HG03558 (cell line): Measurements from ENCODE around the gene KRT79.

ENCODE experiments used
- ATAC-seq: cut with Tn5 transposase; IDR thresholded peaks from one replicate; pipeline ENCODE4 v1.9.1; 2021; ENCODE audit warnings: moderate number of reproducible peaks; ENCODE audit not compliant: unreplicated experiment; ENCODE audit errors: extremely low read depth

The KRT79 gene

GRCh38 chr12:52821826-52822660 is 12.1 kb downstream of the KRT79 start:
- ATAC-seq = no peak

GRCh38 chr12:52821071-52821730 is 12.9 kb downstream of the KRT79 start:
- ATAC-seq = no peak

GRCh38 chr12:52820521-52820920 is 13.6 kb downstream of the KRT79 start:
- ATAC-seq = no peak

- ATAC-seq = no peak
Observed at GRCh38 chr12:52819731-52820510, 14.2 kb downstream of the KRT79 start.

GRCh38 chr12:52818887-52819420 is 15.2 kb downstream of the KRT79 start:
- no peak for ATAC-seq

- no peak for ATAC-seq
Observed at GRCh38 chr12:52818388-52818787, 15.7 kb downstream of the KRT79 start.

GRCh38 chr12:52817699-52818238 is 16.3 kb downstream of the KRT79 start:
- no peak for ATAC-seq

GRCh38 chr12:52817003-52817698 is 17.0 kb downstream of the KRT79 start:
- ATAC-seq = no peak

- no peak for ATAC-seq
Observed at GRCh38 chr12:52815676-52816588, 18.2 kb downstream of the KRT79 start.

- ATAC-seq = no peak
Observed at GRCh38 chr12:52815161-52815560, 18.9 kb downstream of the KRT79 start.

GRCh38 chr12:52814710-52815155 is 19.4 kb downstream of the KRT79 start:
- no peak for ATAC-seq

GRCh38 chr12:52813885-52814709 is 20.0 kb downstream of the KRT79 start, which contains the start of gene KRT4:
Gene KRT4 (minus strand): TSS chr12:52814116. CDS start chr12:52814058, 58 bp downstream.
- ATAC-seq = no peak

GRCh38 chr12:52813203-52813819 is 20.8 kb downstream of the KRT79 start:
- ATAC-seq = no peak

- ATAC-seq = no peak
Observed at GRCh38 chr12:52812749-52813148, 21.4 kb downstream of the KRT79 start.

GRCh38 chr12:52812073-52812400 is 22.1 kb downstream of the KRT79 start:
- ATAC-seq = no peak

- no peak for ATAC-seq
Observed at GRCh38 chr12:52811191-52812072, 22.7 kb downstream of the KRT79 start.

- ATAC-seq = no peak
Observed at GRCh38 chr12:52810554-52810953, 23.6 kb downstream of the KRT79 start.
